ENCODE measurements around the gene IGSF10.
"Not testable (repeated sequence)": the region's sequence is repeated elsewhere in the genome, so short reads cannot be mapped to it uniquely, and the experiment has no call there.

The IGSF10 gene

GRCh38 chr3:151460774-151461450, at the start of gene IGSF10:
IGSF10 (minus strand) TSS chr3:151461061; CDS start chr3:151458709, 2,352 bp downstream.
- FAIRE-seq, result no peak

- not testable (repeated sequence) for FAIRE-seq
These were observed 48.7 kb upstream of the IGSF10 start for GRCh38 chr3:151509468-151510135.

DNA sequence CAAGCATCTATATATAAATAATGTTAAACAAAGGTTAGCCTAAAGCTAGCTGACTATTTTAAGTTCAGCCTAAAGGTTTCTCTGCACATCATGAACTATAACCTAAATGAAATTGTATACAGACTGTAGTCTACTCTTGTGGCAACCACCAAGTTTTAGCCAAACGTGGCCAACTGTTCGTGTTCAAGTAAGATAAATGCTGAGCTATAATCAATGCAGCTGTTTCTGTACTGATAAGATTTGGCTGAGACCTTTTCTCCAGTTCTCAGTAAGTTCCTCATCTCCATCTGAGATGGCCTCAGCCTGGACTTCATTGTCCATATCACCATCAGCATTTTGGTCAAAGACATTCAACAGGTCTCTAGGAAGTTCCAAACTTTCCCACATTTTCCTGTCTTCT, 43.7 kb upstream of the IGSF10 start:
- FAIRE-seq, result no peak

DNA sequence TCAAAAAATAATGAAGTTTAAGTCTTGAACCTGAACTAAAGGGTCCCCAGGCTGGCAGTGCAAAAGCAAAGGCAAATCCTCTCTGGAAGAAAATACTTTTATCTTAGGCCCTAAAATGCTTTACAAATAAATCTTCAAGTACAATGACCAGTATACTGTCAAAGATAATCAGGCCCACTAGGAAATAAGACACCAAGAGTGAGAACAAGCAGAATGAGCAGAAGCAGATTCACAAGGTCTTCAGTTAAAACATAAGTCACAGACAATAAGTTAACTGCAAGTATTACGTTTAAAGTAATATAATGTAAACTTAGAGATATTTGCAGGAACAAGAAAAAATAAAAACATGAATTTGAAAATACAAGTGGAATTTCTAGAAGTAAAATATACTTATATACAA, 42.2 kb upstream of the IGSF10 start:
- no peak for FAIRE-seq

GRCh38 chr3:151501923-151502632, 41.2 kb upstream of the IGSF10 start:
- no peak for FAIRE-seq

GRCh38 chr3:151501171-151501922, 40.5 kb upstream of the IGSF10 start:
- no peak for FAIRE-seq

- FAIRE-seq, result no peak
These were observed 38.3 kb upstream of the IGSF10 start for GRCh38 chr3:151499168-151499567.

DNA sequence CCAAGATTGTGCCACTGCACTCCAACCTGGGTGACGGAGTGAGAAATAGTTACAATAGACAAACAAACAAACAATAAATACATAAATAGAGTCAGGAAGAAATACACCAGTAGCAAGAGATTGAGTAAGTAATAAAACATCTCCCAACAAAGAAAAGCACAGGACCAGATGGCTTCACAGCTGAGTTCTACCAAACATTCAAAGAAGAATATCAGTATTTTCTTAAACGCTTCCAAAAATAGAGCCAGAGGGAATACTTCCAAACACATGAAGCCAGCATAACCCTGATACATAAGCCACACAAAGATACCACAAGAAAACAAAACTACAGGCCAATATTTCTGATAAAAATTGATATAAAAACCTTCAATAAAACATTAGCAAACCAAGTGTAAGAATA, 30.7 kb upstream of the IGSF10 start:
- FAIRE-seq, result no peak

GRCh38 chr3:151487833-151488232, 27.0 kb upstream of the IGSF10 start:
- not testable (repeated sequence) for FAIRE-seq

DNA sequence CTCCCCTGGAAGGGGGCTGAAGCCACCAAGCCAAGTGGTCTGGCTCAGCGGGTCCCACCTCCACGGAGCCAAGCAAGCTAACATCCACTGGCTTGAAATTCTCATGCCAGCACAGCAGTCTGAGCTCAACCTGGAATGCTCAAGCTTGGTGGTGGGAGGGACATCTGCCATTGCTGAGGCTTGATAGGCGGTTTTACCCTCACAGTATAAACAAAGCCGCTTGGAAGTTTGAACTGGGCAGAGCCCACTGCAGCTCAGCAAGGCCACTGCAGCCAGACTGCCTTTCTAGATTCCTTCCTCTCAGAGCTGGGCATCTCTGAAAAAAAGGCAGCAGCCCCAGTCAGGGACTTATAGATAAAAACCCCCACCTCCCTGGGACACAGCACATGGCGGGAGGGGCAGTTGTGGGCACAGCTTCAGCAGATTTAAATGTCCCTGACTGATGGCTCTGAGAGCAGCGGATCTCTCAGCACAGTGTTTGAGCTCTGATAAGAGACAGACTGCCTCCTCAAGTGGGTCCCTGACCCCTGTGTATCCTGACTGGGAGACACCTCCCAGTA, 23.2 kb upstream of the IGSF10 start:
- no peak for FAIRE-seq

DNA sequence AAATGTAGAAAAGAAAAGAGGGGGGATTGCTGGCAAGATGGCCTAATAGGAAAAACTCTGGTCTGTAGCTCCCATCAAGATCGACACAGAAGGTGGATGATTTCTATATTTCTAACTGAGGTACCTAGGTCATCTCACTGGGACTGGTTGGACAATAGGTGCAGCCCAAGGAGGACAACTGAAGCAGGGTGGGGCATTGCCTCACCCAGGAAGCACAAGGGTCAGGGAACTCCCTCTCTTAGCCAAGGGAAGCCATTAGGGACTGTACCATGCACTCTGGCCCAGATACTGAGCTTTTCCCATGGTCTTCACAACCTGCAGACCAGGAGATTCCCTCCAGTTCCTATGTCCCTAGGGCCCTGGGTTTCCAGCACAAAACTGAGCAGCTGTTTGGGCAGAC, 22.6 kb upstream of the IGSF10 start:
- FAIRE-seq, result no peak

DNA sequence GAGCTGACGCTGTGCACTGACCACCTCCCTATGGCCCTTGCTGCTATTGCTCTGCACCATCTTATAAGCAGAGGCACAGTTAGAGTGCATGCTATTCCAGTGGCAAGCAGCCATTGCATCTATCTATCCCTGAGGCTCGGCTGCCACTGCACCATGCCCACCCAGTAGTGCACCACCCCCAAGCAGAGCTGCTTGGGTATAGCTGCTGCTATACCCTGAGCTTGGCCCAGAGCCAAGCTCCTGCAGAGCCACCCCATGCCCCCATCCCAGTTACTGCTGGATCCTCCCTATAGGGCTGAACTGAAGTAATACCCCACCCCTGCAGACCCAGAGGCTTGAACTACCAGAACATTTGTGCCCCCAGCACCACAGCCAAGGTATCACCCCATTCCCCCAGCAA, 19.6 kb upstream of the IGSF10 start:
- no peak for FAIRE-seq

- FAIRE-seq, result no peak
These were observed 18.6 kb upstream of the IGSF10 start for GRCh38 chr3:151479452-151479851.

- no peak for FAIRE-seq
These were observed 17.5 kb upstream of the IGSF10 start for GRCh38 chr3:151478335-151478697.

GRCh38 chr3:151477591-151478334, 16.9 kb upstream of the IGSF10 start:
- FAIRE-seq, result no peak

- no peak for FAIRE-seq
These were observed 15.6 kb upstream of the IGSF10 start for GRCh38 chr3:151476344-151477018.

GRCh38 chr3:151468284-151468917, 7.5 kb upstream of the IGSF10 start:
- FAIRE-seq, result no peak

DNA sequence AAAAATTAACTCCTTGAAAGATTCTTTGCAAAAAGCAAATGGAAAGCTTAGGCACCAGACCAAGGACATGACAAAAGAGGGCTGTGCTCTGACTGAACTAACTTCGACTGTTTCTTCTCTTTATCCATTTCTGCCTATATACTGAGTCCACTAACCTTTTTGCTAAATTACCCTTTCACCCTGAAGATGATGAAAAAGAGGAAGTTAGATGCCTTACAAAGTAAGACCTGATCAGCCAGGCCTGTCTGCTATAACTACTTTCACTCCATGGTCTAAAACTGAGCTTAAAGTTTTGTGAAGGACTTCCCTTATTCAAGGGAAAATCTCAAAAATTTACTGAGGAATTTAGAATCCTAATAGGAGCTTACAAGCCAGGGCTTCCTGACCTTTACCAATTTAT, 6.2 kb upstream of the IGSF10 start:
- FAIRE-seq, result no peak

DNA sequence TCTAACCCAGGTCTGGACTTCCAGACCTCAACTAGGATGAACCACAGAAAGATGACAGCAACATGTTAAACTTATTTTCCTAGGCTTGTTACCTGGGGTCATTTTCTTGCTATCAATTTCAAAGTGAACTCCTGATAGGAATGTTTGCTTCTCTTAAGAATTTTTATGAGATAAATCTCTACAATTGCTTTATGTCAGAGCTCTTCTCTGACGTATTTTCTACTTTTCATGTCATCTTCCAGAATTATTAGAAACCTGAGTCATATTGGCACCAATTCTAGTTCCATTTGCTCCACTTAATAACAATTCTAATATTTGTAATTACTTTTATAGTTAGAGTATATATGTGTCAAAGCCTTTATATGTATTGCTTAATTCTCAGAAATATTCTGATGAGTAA, 2.1 kb upstream of the IGSF10 start:
- no peak for FAIRE-seq

DNA sequence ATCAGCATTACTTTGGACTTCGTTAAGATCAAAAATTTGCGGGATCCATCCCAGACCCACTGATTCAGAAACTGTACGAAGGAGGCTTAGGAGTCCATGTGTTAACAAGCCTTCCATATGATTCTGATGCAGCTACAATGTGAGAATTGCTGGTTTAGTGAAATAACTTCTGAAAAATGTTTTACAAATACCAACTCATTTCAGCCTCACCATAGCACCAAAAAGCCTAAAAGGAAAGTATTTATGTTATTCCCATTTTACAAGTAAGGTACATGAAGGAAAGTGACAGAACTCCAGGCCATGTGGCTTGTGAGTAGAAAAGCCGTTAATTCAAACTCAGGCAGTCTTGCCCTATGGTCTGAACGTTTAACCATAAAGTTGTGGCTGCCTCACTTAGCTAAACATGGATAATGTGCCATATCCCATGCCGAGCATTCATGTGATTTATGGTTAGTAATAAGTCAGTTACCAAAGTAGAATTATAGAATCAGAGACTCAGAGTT, 1.5 kb upstream of the IGSF10 start:
- no peak for FAIRE-seq

GRCh38 chr3:151460228-151460627, 633 bp downstream of the IGSF10 start:
- FAIRE-seq, result no peak
